Putamen (tissue), 1 donor: ENCODE measurements around the gene FOXN1.

Experiments used
- DNase-seq: peaks from one replicate; pipeline ENCODE4 v3.0.0-alpha.2; 2016; ENCODE audit warnings: low spot score

Gene FOXN1

DNA sequence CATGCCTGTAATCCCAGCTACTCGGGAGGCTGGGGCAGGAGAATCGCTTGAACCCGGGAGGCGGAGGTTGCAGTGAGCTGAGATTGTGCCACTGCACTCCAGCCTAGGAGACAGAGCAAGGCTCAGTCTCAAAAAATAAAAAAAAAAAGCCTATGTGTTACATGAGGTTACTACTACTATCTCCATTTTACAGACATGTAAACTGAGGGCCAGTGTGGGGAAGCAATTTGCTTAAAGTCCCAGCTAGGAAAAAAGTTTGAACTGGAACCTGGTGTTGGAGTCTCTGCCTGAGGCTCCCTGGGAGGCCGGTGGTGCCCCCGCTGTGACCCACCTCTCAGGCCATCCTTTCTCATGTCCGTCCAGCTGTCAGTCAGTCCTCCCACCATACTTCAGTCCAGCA lies 28.2 kb upstream of the FOXN1 start:
- no peak for DNase-seq

DNA sequence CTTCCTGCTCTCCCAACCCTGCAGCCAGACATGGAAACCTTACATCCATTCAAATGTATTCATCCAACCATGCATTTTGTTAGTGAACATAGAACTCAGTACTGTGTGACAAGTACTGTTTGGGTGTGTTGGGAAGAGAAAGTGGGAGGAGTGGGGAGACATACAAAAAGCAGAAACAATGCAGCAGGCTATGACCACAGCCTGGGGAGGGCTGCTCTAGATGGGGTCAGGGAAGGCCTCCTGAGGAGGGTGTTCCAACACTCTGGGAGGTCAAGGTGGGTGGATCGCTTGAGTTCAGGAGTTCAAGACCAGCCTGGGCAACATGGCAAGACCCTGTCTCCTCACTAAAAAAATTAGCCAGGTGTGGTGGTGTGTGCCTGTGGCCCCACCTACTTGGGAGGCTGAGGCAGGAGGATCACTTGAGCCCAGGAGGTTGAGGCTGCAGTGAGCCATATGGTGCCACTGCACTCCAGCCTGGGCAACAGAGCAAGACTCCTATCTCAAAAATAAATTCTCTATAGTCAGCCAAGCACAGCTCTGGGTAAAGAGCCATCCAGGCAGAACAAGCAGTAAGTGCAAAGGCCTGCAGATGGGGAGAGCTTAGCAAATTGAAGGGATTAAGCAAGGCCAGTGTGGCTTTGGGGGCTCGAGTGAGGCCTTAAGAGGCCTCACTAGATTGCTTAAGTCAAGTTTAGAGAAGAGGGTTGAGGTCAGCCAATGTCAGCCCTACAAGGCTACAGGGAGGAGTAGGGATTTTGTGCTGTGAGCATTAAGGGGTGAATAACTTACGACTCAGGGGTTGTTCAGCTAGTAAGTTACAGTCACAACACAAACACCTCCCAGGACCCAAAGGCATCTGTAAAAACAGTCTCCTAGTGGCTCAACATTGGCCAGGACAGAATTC lies 27.2 kb upstream of the FOXN1 start:
- no peak for DNase-seq

- DNase-seq, result no peak
These were observed 25.9 kb upstream of the FOXN1 start for GRCh38 chr17:28480278-28480677.

- no peak for DNase-seq
These were observed 25.2 kb upstream of the FOXN1 start for GRCh38 chr17:28480799-28481571.

- no peak for DNase-seq
These were observed 23.5 kb upstream of the FOXN1 start for GRCh38 chr17:28482551-28483199.

DNA sequence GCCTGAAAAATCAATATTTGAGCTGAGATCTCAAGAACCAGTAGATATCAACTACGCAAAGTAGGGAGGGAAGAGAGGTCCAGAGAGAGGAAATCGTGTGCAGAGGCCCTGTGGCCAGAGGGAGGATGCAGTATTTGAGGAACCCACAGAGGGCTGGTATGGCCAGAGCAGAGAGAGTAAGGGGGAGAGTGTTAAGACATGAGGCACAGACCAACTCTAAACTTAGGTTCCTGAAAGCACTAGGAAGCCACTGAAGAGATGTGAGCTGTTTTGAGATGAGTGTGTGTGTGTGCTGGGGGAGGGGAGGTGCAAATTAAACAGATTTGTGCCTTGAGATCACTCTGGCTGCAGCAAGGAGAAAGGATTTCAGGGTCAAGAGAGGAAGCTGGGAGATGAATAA lies 21.9 kb upstream of the FOXN1 start:
- DNase-seq, result no peak

DNA sequence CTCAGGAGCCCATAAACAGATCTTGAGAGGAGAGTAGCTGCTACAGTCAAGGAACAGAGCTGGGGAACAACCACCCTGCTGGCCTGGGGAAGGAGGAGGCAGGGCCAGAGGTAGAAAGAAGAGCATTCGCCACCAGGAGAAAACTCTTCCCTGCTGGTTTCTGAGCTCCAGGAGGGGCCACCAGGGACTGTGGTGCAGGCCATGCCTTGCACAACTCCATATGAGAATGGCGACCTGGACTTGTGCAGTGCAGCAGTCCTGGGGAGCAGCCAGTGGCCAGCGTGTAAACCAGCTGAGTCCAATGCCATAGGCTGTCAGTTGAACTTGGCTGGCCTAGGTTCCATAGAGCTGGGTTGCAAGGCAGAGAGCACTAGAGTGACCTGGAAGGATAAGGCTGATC lies 21.1 kb upstream of the FOXN1 start:
- DNase-seq, result no peak

DNA sequence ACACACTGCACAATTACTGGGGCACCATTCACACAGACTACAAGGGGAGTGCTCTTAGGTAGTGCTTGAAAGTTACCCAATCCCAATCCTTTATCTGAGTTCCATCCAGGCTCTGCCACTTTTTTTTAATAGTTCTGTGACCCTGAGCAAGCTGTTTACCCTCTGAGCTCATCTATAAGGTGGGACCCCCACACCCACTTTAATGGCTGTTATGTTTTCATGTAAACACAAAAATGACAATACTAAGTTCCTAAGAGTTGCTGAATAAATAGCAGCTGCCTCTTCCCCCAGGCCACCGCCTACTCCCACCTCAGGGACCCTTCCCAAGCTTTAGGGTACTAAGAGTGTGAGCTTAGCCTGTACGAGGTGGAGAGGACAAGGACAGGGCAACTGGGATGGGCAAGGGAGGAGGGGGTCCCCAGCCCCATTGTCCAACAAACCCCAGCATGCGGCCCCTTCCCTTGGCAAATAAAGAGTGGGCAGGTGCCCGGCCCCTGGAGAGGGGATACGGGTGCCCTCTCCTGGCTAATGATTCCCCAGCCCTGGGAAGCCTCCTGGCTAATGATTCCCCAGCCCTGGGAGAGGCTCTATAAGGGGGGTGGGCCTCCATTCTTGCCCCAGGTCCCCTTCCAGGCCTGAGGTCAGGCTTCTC lies 18.1 kb upstream of the FOXN1 start:
- no peak for DNase-seq

DNA sequence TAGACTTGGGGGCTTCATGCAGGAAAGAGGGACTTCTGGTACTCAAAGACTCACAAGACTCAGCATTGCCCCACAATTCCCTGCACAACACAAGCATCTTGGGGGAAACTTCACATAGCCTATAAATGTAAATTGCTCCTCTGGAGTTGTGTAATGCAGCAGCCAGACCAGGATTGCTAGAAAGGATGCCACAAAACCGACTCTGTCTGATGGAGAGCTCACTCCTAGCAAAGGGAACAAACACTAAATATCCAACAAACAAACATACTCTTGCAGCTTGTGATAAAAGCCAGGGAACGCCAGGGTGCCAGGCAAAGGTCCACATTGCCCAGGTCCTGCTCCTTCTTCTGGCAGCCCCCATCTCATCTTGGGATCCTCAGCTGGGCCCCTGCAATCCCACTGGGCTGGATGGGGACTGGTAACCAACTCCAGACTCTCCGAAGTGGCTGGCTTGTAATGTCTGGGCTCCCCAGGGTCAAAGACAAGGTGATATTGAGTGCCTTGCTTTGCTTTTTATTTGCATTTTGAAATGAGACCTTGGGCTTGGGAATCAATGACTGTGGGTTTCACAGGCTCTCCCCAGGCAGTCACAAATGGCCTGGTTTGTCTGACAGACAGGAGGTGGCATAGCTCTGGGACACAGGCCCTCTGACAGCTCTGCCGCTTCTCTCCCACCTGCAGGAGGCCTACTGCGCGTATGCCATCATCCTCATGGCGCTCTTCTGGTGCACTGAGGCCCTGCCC lies 17.4 kb upstream of the FOXN1 start:
- DNase-seq, result no peak

GRCh38 chr17:28491286-28491685 lies 14.9 kb upstream of the FOXN1 start:
- no peak for DNase-seq

DNA sequence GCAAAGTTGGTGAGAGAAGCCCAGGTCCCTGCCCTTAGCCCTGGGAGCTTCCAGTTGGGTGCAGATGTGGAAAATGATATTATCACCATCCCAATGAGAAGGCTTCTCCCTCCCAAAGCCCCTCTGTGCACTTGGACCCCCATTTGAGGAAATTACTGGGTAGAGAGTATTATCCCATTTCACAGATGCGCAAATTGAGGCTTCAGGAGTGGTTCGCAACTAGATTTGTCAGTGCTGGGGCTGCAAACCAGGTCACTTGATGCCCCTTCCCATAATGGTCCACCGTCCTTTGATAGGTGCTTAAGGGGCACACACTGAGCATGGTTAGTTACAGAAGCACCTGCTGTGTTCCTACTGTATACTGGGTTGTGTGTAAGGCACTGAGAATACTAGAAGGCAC lies 14.3 kb upstream of the FOXN1 start:
- DNase-seq, result no peak

DNA sequence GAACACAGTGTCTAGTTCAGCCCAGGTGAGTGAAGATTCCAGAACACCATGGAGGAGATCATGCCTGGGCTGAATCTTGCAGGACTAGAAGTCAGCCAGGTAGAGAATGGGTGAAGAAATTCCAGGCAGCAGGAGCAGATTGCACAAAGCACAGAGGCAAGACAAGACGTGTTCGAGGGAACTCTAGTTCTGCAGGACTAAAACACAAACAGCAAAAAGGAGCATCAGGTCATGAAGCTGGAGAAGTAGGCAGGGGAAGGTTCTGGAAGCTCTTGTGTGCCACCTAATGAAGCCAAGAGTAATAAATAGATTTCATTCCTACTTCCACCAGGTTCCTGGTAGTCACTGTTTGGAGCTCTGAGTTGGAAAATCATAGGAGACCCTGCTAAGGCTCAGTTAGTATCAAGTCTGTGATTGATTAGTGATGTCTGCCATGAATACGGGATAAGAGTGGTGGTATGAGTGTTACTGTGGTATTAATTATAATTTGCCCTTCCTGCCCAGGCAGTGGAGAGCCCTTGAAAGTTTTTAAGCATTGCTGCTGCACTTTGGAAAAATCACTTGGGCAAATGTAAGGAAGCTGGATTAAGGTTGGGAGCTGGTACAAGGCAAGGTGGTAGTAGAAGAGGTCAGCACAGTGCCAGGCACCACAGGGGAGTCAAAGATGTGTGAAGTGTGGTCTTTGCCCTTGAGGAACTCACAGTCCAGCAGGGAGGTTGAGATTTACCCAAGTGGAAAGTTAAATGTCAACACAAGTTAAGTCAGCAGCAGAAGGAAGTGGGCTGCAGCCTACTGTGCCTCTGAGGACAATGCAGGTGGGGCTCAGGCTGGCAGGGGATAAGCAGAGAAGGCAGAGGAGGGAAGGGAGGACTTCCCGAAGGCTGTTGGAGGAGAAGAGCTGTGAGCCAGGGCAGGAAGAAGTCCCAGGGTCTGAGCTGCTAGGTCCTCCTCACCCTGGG lies 13.5 kb upstream of the FOXN1 start:
- no peak for DNase-seq

DNA sequence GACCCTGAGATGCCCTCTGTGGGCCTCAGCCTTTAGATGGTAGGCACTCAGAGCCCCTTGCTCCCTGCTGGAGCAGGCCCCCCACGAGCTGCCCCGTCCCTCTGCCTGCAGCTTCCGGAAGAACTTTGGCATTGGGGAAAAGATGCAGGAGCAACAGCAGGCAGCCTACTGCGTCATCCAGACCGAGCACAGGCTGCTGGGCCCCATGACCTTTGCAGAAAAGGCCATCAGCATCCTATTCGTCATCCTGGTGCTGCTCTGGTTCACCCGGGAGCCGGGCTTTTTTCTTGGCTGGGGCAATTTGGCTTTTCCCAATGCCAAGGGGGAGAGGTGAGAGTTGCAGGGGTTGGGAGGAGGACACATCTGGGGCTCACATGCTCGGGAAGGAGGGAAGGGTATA lies 12.7 kb upstream of the FOXN1 start:
- DNase-seq, result no peak

GRCh38 chr17:28494445-28495188 lies 11.5 kb upstream of the FOXN1 start:
- DNase-seq, result peak; percentile 54

GRCh38 chr17:28495635-28496034 lies 10.5 kb upstream of the FOXN1 start:
- DNase-seq, result no peak

DNA sequence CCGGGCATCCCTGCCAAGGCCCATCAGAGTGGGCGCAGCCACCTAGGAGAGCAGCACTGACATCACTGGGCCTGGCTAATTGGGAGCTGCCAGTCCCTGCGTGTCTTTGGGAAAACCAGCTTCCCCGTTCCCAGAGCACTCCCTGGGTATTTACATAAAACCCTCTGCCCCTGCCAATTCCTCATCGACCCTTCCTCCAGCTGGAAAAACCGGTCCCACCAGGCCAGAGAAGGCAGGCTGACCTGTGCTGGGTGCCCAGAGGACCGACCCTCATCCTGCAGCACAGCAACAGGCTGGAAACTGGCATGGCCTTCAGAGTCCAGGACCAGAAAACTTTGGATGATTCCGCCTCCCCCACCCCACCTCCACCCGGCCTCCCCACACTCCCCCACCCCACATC lies 8.2 kb upstream of the FOXN1 start:
- DNase-seq, result no peak

DNA sequence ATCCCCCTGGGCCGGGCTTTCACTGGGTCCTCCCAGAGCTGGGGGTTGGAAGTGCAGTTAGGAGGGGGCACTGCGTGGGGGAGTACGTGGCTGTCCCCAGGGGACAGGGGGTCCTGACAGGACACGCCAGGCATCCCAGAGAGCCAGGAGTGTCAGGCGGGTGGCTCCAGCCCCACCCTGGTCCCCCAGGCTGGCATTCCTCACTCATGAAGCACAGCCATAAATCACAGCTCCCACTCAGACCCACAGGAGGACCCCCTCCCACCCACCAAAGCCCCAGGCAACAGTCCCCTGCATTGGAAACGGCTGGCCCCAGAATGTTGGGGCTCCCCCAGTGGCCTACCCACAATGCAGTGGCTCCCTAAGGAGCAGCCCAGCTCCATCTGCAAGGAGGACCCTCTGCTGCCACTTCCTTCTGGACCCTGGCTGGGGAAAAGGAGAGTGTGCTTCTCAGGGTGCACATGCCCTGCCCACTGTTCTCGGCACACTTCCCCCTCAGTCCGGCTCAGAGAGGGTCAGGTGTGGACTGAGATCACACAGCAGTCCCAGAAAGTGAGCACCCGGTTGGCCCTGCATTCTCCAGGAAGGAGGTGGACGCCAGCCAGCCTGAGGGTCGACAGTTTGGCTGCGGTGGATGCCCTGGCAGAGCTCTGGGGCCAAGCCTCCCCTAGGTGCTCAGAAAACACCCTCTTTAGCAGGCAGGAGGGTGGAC lies 7.3 kb upstream of the FOXN1 start:
- no peak for DNase-seq

DNA sequence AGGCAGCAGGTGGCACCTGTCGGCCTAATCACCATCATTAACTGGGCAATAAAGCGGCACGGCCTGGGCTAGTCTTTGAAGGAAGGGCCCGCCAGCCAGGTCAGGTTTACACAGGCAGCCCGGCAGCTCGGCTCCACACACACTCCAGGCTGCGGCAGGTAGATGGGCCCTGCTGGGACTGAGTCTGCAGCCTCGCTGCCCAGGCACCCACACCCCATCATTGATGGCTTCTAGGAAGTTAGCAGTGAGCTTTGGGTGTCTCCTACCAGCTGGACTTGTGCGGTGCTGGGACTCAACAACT lies 6.8 kb upstream of the FOXN1 start:
- DNase-seq, result no peak

DNA sequence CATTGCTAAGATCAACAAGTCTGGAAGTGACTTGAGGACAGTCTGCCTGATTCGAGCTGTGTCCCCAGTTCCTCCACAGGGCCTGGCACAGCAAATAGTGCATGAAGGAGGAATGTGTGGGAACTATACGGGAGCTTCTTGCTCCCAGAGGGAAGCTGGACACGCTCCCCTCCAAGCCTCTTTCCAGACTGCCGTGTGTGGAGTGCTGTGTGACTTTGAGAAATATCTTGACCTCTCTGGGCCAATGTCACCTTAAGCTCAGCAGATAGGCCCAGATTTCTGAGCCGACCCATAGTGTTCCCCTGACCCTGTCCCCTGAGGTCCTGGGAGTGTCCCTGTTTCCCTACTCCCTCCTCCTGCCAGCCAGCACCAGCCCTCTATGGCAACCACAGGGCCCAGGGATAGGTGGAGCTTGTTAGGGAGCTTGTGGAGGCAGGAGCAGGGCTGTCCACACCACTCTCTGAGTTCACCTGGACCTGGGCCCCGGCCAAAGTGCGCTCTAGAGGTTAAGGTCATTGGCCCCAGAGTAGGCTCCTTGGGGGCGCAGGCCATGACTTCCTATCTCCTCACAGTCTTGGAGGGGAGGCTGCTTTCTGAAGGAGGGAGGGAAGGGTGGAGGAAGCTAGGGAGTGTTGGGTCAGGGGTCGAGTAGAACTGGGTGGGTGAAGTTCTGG lies 6.3 kb upstream of the FOXN1 start:
- DNase-seq, result no peak
